ENCODE measurements around the gene PWP1.
"Not testable (repeated sequence)": the region's sequence is repeated elsewhere in the genome, so short reads cannot be mapped to it uniquely, and the experiment has no call there.

Gene PWP1

DNA sequence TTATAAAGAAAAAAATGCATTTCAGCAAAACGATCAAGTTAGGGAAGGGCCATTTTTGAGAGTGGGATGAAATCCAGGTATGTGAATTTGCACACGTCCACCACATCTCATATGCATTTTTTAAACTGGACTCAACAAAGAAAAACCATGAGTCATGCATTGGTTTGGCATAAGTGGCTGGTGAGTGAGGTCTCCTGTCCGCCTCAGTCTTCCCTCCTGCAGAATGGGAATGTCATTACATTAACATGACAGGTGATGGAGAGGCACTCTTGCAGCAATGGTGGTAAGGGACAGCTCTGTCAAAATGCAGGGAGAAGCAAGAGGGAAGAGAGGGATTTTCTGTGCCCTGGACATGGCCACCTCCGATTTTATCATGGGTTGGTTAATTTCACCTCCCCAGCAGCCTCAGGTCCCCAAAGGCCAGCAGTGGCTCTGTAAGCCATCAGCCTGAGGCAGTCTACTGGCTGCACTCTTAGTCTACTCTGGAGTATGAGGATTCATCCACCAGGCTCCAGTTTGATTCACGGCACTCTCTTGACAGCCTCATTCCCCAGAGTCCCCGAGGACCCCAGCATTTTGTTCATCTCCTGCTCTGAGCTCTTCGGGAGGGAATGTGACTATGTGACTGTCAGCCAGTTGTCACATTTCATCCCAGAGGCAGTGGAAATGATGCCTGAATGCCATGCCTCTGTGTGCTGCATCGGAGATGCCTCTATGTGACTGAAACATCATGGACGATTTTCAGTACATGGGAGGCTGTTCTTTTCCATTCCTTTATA lies 17.1 kb upstream of the PWP1 start:
- no peak for DNase-seq (ENCODE audit: low read depth)

DNA sequence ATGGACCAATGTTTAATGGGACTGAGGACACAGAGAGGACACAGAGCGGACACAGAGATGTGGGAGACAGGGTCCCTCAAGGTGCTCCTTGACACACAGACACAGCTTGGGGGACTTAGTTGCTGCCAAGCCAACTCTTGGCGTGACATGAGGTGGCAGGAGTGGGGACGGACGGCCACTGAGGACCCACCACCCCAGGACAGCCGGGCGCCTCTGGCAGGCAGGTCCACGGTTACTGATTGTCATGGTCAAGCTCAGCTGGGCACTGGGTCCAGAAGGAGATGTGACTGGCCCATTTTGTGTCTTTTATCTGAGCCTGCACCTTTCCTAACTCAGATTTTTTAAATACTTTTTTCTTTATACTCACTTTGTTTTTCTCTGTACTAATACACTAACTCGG lies 15.7 kb upstream of the PWP1 start:
- DNase-seq (ENCODE audit: low read depth): no peak

DNA sequence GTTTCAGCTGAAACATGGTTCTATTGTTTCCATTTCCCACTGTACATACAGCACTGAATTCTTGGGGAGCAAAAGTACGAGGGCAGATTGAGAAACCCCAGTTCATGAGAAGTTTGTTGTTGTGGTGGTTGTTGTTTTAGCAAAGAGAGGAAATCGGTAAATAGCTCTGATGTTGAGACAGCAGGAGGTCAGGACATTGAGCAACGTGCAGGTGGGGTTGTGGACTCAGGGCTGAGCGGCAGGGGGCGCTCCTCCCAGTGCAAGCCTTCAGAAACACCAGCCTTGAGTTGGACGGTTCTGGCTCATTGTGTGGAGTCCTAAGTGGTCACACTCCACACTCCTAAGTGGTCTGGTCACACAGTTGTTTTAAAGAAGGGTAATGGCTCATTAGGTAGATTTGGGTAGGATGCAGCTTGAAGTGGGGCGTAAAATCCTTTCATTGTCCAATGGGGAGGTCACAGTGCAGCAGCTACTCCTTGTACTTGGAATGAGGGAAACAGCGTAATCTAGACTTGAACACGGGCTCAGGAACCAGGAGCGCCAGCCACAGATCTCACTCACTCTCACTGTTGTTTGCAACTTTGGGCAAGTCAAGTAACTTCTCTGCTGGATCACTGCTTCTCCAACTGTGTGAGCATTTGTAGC lies 14.5 kb upstream of the PWP1 start:
- no peak for DNase-seq (ENCODE audit: low read depth)

DNA sequence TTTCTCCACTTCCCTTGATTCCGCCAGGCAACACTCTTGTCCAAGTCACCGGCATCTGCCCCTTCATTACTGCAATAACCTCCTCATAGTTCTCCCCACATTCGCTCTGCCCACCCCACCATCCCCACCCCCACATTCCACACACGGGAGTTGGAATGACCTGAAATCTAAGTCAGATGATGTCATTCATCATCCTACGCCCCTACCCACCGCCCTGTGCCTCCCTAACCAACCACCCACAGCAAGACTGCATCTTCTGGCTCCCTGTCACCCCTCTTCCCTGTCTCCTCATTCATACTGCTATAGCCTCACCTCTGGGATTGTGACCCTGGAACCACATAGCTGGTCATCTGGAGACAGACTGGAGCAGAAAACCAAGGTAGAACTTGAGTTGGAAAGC lies 7.9 kb upstream of the PWP1 start:
- DNase-seq (ENCODE audit: low read depth): no peak

DNA sequence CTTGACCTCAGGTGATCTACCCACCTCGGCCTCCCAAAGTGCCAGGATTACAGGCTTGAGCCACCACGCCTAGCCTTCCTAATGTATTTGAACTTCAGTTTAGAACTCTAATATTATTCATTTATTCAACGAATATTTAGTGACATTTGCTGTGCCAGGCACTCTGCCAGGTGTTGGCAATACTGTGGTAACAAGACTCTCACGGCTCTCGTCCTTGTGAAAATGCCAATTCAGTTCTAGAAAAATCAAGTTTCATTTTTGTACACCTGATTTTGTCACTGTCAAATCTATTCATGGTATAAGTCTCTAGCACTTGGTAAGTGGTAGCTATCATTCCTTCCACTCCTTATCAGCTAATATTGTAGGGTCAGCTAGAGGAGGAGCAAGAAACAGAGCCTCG lies 6.3 kb upstream of the PWP1 start:
- no peak for DNase-seq (ENCODE audit: low read depth)

DNA sequence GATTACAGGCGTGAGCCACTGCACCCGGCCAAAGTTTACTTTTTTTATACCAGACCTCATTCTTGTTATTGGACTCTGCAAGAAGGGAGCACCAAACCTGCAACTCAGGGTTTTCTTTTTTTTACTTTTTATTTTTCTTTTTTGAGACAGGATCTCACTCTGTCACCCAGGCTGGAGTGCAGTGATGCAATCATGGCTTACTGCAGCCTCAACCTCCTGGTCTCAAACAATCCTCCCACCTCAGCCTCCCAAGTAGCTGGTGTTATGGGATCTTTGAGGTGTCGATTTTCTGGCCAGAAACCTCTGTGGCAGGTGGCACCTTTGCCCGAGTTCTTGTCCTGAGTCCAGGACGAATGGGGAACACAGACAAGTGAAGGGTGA lies 4.2 kb upstream of the PWP1 start:
- DNase-seq (ENCODE audit: low read depth): no peak

DNA sequence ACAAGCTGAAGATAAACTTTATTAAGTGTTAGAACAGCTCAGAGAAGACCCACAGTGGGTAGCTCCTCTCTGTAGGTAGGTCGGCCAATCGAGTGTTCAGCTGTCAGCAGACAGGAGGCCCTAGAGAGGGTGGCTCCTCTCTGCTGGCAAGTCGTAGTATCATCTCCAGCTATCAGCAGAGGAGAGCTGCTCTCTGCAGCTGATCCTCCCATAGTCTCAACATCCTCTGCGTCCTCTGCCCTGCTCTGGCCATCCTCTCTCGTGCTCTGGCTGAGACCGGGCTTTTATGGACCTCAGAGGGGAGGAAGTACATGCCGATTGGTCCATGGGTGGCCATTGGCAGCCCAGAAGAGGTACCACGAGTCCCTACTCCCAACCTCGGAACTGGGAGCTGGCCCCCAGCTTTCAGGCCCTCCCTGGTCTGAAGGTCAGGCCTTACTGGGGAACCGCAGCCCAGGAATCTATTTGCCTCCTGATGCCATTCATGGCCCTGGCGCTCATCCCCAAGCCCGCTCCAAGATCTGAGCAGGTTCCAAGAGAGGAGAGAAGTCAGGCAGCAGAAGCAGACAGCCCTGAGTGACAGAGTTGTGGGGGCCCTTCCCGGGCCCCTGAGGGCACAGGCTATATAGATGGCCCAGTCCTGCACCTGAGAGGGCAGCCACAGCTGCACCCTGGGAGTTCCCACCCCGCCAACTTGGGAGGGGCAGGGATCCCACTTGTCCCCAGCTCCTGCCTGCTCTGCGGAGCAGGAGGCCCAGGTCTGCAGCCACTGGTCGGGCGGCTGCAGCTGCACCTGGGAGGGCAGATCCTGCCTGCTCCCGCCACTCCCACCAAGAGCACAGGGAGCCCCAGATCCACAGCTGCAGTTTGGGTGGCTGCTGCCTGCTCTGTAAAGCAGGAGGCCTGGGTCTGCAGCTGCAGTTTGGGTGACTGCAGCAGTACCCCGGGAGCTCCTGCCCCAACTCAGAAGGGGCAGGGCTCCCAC lies 3.5 kb upstream of the PWP1 start:
- no peak for DNase-seq (ENCODE audit: low read depth)

DNA sequence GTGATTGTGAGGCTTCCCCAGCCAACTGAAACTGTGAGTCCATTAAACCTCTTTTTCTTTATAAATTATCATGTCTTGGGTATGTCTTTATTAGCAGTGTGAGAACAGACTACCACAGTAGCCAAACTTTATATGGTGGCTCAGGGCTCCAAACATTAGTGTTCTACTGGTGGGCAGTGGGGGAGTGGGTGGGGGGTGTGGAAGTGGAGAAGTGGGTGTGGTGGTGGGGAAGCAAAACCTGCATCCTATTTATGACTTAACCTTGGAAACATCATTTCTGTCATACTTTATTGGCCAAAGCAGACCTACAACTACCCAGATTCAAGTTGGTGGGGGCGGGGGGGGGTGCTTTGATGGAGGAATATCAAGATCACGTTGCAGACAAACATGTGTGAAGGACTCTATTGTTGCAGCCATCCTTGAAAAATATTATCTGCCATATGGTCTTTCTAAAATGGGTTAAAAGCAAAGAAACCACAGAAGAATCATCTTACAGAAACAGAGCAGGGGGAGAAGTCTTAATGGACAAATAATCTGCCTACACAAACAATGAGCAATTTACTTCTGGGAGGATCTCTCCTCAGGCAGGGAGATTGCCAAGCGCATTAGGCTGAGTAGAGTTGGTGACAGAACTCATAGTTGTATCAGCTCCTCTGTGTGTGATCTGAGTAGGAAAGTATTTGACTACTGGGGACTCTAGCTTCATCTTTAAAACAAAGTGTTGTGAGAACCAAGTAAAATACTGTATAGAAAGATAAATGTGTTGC lies 1.4 kb upstream of the PWP1 start:
- DNase-seq (ENCODE audit: low read depth): no peak

DNA sequence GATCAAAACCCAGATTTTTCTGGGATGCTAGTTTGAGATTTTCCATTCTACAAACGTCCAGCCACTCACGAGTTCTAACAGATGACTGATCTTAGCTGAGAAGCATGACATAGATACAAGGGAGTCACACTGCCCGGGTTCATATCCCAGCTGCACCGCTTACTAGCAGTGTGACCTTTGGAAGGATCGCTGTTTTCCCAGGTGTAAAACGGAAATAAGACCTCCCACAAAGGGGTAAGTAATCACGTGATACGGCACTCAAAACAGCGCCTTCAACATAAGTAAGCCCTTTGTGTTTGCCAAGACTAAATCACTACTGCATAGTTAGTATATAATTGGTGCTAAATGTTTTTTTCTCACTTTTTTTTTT lies 624 bp upstream of the PWP1 start:
- DNase-seq (ENCODE audit: low read depth): no peak

DNA sequence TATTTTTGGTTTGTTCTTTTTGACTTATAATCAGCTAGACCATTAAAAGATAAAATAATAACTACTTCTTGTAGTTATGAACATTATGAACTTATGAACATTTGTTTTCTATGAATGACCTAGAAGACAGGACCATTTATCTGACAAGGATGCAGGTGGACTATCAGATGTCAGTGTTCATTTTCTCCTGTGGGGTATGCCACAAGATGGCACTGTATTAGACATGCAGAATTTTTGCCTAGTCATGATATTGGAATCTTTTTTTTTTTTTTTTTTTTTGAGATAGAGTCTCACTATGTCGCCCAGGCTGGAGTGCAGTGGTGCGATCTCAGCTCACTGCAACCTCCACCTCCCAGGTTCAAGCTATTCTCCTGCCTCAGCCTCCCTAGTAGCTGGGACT lies 10.2 kb downstream of the PWP1 start:
- not testable (repeated sequence) for DNase-seq (ENCODE audit: low read depth)

DNA sequence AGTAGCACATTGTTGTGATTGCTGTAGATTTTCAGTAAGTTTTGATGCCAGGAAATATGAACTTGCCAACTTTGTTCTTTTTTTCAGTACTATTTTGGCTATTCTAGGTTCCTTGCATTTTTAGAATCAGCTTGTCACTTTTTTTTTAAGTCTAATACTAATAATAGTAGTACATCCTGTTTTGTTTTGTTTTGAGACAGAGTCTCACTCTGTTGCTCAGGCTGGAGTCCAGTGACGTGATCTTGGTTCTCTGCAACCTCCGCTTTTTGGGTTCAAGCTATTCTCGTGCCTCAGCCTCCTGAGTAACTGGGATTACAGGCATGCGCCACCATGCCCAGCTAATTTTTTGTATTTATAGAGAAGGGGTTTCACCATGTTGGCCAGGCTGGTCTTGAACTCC lies 16.5 kb downstream of the PWP1 start:
- DNase-seq (ENCODE audit: low read depth): no peak

DNA sequence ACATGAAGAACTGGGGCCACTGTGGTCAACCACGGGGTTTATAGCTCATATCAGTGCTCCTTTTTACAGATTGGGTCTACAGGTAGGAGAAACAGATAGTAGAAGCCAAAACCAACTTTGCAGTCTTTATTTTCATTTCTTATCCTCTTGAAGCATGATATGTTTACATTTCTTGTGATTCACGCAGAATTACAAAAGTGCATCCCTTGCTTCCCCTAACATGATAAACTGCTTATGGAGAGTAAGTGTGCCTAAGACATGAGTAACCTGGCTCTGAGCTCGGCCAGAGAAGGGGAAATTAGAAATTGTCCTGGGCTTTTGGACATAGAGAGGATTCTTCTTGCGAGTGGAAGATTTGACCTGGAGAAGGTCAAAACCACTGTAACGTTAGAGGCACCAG lies 18.4 kb downstream of the PWP1 start:
- no peak for DNase-seq (ENCODE audit: low read depth)

DNA sequence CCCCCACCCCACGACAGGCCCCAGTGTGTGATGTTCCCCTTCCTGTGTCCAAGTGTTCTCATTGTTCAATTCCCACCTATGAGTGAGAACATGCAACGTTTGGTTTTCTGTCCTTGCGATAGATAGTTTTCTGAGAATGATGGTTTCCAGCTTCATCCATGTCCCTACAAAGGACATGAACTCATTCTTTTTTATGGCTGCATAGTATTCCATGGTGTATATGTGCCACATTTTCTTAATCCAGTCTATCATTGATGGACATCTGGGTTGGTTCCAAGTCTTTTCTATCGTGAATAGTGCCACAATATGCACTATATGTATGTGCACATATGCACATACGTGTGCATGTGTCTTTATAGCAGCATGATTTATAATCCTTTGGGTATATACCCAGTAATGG lies 19.9 kb downstream of the PWP1 start:
- not testable (repeated sequence) for DNase-seq (ENCODE audit: low read depth)

DNA sequence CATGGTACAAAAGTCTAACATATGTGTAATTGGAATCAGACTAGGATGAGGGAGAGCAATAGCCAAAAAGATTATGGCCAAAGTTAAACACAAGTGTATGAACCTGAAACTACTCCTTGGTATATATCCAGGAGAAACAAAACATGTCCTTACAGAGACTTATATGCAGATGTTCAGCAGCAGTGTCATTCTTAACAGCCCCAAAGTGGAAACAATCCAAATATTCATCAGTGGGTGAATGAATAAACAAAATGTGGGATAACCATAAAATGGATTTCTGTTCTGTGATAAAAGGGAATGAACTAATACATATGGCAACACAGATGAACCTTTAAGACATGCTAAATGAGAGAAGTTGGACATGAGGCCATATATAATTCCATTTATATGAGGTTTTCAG lies 30.2 kb downstream of the PWP1 start:
- DNase-seq (ENCODE audit: low read depth): no peak

DNA sequence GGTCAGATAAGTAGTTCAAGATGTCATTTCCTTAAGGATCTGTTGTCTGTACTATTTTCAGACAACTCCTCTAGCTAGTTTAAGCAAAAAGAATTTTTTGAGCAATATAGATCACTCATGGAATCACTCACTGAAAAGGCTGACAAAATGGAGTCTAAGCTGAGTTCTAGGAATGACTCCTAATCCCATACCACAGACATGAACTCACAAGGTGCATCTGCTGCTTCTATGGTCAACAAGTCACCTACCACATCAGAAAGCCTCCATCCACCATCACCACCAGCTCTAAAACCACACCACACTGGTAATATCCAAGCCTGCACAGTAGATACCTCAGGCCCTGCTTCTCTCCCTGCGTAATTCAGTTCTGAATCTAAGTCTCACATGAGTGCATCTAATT lies 33.0 kb downstream of the PWP1 start:
- no peak for DNase-seq (ENCODE audit: low read depth)

DNA sequence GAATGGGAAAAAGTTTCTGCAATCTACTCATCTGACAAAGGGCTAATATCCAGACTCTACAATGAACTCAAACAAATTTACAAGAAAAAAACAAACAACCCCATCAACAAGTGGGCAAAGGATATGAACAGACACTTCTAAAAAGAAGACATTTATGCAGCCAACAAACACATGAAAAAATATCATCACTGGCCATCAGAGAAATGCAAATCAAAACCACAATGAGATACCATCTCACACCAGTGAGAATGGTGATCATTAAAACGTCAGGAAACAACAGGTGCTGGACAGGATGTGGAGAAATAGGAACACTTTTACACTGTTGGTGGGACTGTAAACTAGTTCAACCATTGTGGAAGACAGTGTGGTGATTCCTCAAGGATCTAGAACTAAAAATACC lies 41.7 kb downstream of the PWP1 start:
- DNase-seq (ENCODE audit: low read depth): not testable (repeated sequence)

DNA sequence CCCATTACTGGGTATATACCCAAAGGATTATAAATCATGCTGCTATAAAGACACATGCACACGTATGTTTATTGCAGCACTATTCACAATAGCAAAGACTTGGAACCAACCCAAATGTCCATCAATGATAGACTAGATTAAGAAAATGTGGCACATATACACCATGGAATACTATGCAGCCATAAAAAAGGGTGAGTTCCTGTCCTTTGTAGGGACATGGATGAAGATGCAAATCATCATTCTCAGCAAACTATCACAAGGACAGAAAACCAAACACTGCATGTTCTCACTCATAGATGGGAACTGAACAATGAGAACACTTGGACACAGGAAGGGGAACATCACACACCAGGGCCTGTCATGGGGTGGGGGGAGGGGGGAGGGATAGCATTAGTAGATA lies 42.1 kb downstream of the PWP1 start:
- not testable (repeated sequence) for DNase-seq (ENCODE audit: low read depth)

DNA sequence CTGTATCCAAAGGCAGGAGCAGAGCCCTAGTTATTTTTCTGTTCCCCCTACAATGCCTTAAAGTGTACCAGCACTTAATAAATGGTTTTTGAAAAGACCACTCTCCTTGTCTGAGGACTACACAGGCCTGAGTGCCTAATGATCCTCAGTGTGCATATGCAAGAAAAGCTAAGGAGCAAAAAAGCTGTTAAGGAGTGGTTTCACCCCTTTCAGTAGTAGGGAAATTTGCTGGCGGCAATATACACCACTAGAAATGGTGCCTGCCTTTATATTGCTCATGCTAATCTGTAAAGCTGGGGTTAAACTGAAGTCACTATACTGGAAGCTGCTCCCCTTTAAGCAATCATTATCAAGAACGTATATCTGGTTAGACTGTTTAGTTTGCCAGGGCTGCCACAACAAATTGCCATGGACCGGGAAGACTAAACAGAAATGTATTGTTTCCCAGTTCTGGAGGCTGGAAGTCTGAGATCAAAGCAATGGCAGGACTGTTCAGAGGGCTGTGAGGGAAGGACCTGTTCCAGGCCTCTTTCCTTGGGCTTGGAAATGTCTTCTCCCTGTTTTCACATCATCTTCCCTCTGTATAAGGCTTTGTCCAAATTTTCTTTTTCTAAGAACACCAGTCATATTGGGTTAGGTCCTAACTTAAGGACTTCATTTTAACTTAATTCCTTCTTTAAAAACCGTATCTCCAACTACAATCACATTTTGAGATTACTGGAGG lies 45.2 kb downstream of the PWP1 start:
- DNase-seq (ENCODE audit: low read depth): no peak

DNA sequence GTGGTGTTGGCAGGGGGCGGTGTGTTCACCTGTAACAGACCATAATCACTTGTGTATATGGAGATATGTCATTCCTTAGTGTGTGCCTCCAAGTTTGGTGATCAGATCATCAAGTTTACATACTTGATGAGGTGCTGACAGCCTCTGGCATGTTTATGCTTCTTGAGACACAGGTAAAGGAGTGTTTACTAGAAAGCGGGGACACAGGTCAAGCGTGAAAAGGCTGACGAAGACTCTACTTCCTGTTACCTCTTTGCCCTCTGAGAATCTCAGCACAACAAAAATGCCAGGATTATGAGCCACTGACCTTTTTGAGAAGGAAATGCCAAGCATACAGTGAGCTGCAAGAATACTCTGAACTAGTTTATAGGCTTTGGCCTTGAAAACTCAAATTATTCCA lies 45.8 kb downstream of the PWP1 start:
- no peak for DNase-seq (ENCODE audit: low read depth)

DNA sequence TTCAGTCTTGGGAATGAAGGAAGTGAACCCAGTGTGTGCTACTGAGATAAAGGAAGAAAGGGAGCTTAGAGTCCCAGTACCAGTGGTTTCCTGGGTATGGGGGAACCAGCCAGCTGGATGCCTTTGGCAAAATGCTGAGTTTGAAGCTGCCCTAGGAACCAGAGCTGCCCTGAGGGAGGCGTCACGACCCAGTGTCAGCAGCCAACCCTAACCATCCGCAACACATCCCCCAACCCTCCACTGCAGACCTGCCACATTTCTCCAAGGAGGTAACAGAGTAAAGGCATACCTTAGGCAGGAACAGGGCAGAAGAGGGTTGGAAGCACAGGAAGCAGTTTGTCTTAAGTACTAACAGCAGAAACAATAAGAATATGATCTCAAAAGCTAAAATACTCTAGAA lies 46.8 kb downstream of the PWP1 start:
- no peak for DNase-seq (ENCODE audit: low read depth)

DNA sequence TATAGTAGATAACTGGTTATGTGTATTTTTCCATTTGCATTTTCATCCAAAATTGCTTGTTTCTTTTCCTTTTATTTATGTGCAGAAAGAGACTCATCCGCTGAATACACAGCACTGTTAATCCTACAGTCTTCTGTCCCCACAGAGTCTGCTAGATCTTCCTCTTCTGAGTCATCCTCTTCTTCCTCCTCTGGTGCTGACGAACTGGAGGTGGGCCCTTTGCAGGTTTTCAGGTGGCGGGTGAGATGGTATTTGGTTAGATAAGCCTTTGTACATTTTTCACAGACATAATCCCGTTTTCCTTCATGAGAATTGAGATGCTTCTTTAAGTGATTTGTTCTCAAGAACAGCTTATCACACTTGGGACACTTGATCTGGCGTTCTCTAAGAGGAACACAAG lies 48.5 kb downstream of the PWP1 start:
- no peak for DNase-seq (ENCODE audit: low read depth)
